Gastrocnemius medialis (tissue), 4 donors: ENCODE measurements around the gene OTOP2. TPM values are rescaled to one million over a fixed set of nuclear protein-coding genes. Genes with fewer than 3 reads are reported as not detected.

Source experiments
- ATAC-seq, 2 donors: fragments of 150-250 bp; one replicate each; pipeline ENCODE4 v1.9.1; 2016
- DNase-seq, 2 donors: peaks; one replicate each; pipeline ENCODE4 v3.0.0-alpha.2; 2019
- H3K27ac ChIP-seq, 4 donors: fragments of 200-600 bp; sonication (generic); 1 replicate in 1 of 4; 2 replicates in 3 of 4; pipeline ENCODE4 v1.5.1; 2016 to 2018; ENCODE audit warnings: mild to moderate bottlenecking in 2 of 4, moderate library complexity in 1 of 4
- H3K27me3 ChIP-seq, 3 donors: fragments of 200-600 bp; sonication (generic) in 2 of 3; 1 replicate in 1 of 3; 2 replicates in 2 of 3; pipeline versions ENCODE4 v1.5.1 to v1.6.0; 2016 to 2019; ENCODE audit warnings: mild to moderate bottlenecking in 1 of 3, moderate library complexity in 1 of 3
- H3K36me3 ChIP-seq, 2 donors: fragments of 200-600 bp; sonication (generic) in 1 of 2; one replicate each; pipeline ENCODE4 v1.5.1; 2017 to 2018
- H3K4me1 ChIP-seq, 2 donors: fragments of 200-600 bp; sonication (generic) in 1 of 2; one replicate each; pipeline ENCODE4 v1.5.1; 2016 to 2017; ENCODE audit warnings: mild to moderate bottlenecking in 2 of 2
- H3K4me3 ChIP-seq, 4 donors: fragments of 200-600 bp; sonication (generic) in 3 of 4; 1 replicate in 1 of 4; 2 replicates in 3 of 4; pipeline ENCODE4 v1.5.1; 2016 to 2019; ENCODE audit warnings: mild to moderate bottlenecking in 2 of 4
- H3K9me3 ChIP-seq, 3 donors: fragments of 200-600 bp; sonication (generic) in 2 of 3; 1 replicate in 1 of 3; 2 replicates in 2 of 3; pipeline ENCODE4 v1.5.1; 2016 to 2019
- CTCF ChIP-seq, 5 experiments: fragments of 450-650 bp in 3 of 5; fragments of 200-600 bp in 2 of 5; sonication (generic) in 2 of 5; IDR thresholded peaks in 4 of 5; conservative IDR thresholded peaks in 1 of 5; 1 replicate in 4 of 5; 2 replicates in 1 of 5; pipeline ENCODE4 v1.5.1; 2016 to 2019; ENCODE audit warnings: antibody characterized with exemption in 5 of 5, mild to moderate bottlenecking in 3 of 5, moderate library complexity in 3 of 5
- POLR2A ChIP-seq, 2 donors: fragments of 450-650 bp; IDR thresholded peaks; one replicate each; pipeline ENCODE4 v1.6.1; 2017; ENCODE audit warnings: antibody characterized with exemption in 2 of 2, mild to moderate bottlenecking in 2 of 2, moderate library complexity in 2 of 2
- in situ Hi-C, 4 donors: fragments of 200-750 bp; cut with MboI; loops; one replicate each; pipeline versions ENCODE4 v1.15.0 to v1.8.0; 2017; ENCODE audit warnings: low sequenced_read_pairs in 4 of 4
- intact Hi-C: fragments of 100-400 bp; cut with DNase I; formaldehyde crosslinking; loops from one replicate; pipeline ENCODE4 v1.15.1; 2023; ENCODE audit warnings: low total_unique reads
- total RNA-seq, 4 donors: library from RNA; depleted of rRNA; stranded (reverse); fragments of >200 nt; gene quantifications; one replicate each; pipeline versions ENCODE4 v1.1.0 to v1.2.3, GENCODE V29; 2016

Gene OTOP2
- total RNA-seq, 4 donors from 2014 or later: 0.19 TPM; not detected in 3

- ATAC-seq: no peak
- Histone ChIP-seq H3K4me1 (peaks cover 4 to 6% of the 10 kb centered on the region in 2 donors), H3K27ac (no peak overlapping the region), H3K4me3 (no peak overlapping the region), H3K27me3 (peaks cover 36 to 48% (median 39%) of the 10 kb centered on the region in 3 donors), H3K9me3 (no peaks in the 10 kb centered on the region), H3K36me3 (no peaks in the 10 kb centered on the region)
- no peak for TF ChIP-seq CTCF (IDR thresholded peaks at IDR 0.05 in 4 of 5, conservative IDR thresholded peaks at IDR 0.05 in 1 of 5)
- TF ChIP-seq POLR2A (IDR thresholded peaks at IDR 0.05): no peak
- in situ Hi-C loops: no loop called here
- no peak for DNase-seq
- intact Hi-C loops: no loop called here
These were observed 31.8 kb upstream of the OTOP2 start for GRCh38 chr17:74892013-74892841.

- TF ChIP-seq POLR2A (IDR thresholded peaks at IDR 0.05) (no peak), CTCF (IDR thresholded peaks at IDR 0.05 in 4 of 5, conservative IDR thresholded peaks at IDR 0.05 in 1 of 5) (no peak)
- DNase-seq (no peak), ATAC-seq (no peak)
- Histone ChIP-seq H3K9me3 (no peaks in the 10 kb centered on the region), H3K4me3 (peak within 1 kb of the TSS; percentile 8 to 42 (median 36)), H3K27ac (no peak within 1 kb of the TSS), H3K27me3 (peaks cover 36 to 47% (median 39%) of the 10 kb centered on the region in 3 donors), H3K4me1 (peaks cover 4 to 6% of the 10 kb centered on the region in 2 donors), H3K36me3 (no peaks in the 10 kb centered on the region)
- in situ Hi-C loops (no loop called here), intact Hi-C loops (no loop called here)
These were observed 30.8 kb upstream of the OTOP2 start, which contains the start of gene FADS6 for GRCh38 chr17:74892974-74893911. FADS6 (minus strand) TSS chr17:74893633; CDS start chr17:74893595, 38 bp downstream.

- ATAC-seq (no peak), DNase-seq (no peak)
- Histone ChIP-seq H3K27me3 (peaks cover 36 to 47% (median 39%) of the 10 kb centered on the region in 3 donors), H3K9me3 (no peaks in the 10 kb centered on the region), H3K36me3 (no peaks in the 10 kb centered on the region), H3K4me3 (peak overlapping the region in 3 of 4 donors; percentile 8 to 42 (median 35)), H3K27ac (no peak overlapping the region), H3K4me1 (peaks cover 4 to 6% of the 10 kb centered on the region in 2 donors)
- in situ Hi-C loops (no loop called here), intact Hi-C loops (no loop called here)
- TF ChIP-seq POLR2A (IDR thresholded peaks at IDR 0.05) (no peak), CTCF (IDR thresholded peaks at IDR 0.05 in 4 of 5, conservative IDR thresholded peaks at IDR 0.05 in 1 of 5) (no peak)
These were observed 30.0 kb upstream of the OTOP2 start for GRCh38 chr17:74893936-74894671.

- DNase-seq: no peak
- H3K27me3 ChIP-seq: peaks cover 17 to 29% (median 21%) of the 10 kb centered on the region in 3 donors
- in situ Hi-C loops (no loop called here), intact Hi-C loops (no loop called here)
- no peak overlapping the region for H3K4me3 ChIP-seq
- no peak for ATAC-seq
- peaks cover under 1 to 1% of the 10 kb centered on the region in 2 donors for H3K4me1 ChIP-seq
- no peak for TF ChIP-seq POLR2A (IDR thresholded peaks at IDR 0.05)
- no peak for TF ChIP-seq CTCF (IDR thresholded peaks at IDR 0.05 in 4 of 5, conservative IDR thresholded peaks at IDR 0.05 in 1 of 5)
- no peak overlapping the region for H3K27ac ChIP-seq
- H3K9me3 ChIP-seq: no peaks in the 10 kb centered on the region
- no peaks in the 10 kb centered on the region for H3K36me3 ChIP-seq
These were observed 25.6 kb upstream of the OTOP2 start for GRCh38 chr17:74898376-74898946.
